Skeletal muscle tissue (tissue), 4 donors: Measurements from ENCODE around the gene COX7A2L. TPM values are rescaled to one million over a fixed set of nuclear protein-coding genes. Genes with fewer than 3 reads are reported as not detected.
"Not testable (repeated sequence)": the region's sequence is repeated elsewhere in the genome, so short reads cannot be mapped to it uniquely, and the experiment has no call there.

ENCODE experiments used
- H3K27ac ChIP-seq: one replicate; pipeline ENCODE4 v1.7.0; 2013; ENCODE audit warnings: mild to moderate bottlenecking, low read depth, low read length, inconsistent platforms
- H3K27me3 ChIP-seq, 3 donors: one replicate each; pipeline ENCODE4 v1.7.0; 2013; ENCODE audit warnings: low read length in 3 of 3; ENCODE audit not compliant: control insufficient read depth in 3 of 3, insufficient read depth in 3 of 3
- H3K36me3 ChIP-seq, 3 donors: one replicate each; pipeline ENCODE4 v1.7.0; 2013; ENCODE audit warnings: low read length in 3 of 3; ENCODE audit not compliant: control insufficient read depth in 3 of 3, insufficient read depth in 3 of 3
- H3K4me1 ChIP-seq, 3 donors: one replicate each; pipeline ENCODE4 v1.7.0; 2013; ENCODE audit warnings: low read length in 3 of 3, mild to moderate bottlenecking in 3 of 3; ENCODE audit not compliant: control insufficient read depth in 3 of 3, insufficient read depth in 3 of 3
- H3K4me3 ChIP-seq, 3 donors: one replicate each; pipeline ENCODE4 v1.7.0; 2013; ENCODE audit warnings: low read length in 3 of 3
- H3K9ac ChIP-seq, 3 donors: one replicate each; pipeline ENCODE4 v1.7.0; 2013; ENCODE audit warnings: low read length in 3 of 3, mild to moderate bottlenecking in 3 of 3, moderate library complexity in 2 of 3, low read depth in 1 of 3
- H3K9me3 ChIP-seq, 3 donors: one replicate each; pipeline ENCODE4 v1.7.0; 2013; ENCODE audit warnings: low read length in 3 of 3; ENCODE audit not compliant: control insufficient read depth in 3 of 3
- total RNA-seq: library from RNA; depleted of rRNA; stranded (reverse); fragments of >200 nt; gene quantifications from one replicate; pipeline ENCODE4 v1.2.3, GENCODE V29; 2014
- donor health status: Osteomylitis.

Gene COX7A2L
- total RNA-seq, 1 donor from 2014 or later: 180 TPM

GRCh38 chr2:42334865-42335264 lies 26.2 kb downstream of the COX7A2L start:
- H3K36me3 ChIP-seq: peaks cover 14 to 33% (median 25%) of the 10 kb centered on the region in 3 donors
- H3K4me3 ChIP-seq, H3K9ac ChIP-seq, H3K4me1 ChIP-seq, H3K27ac ChIP-seq, H3K9me3 ChIP-seq, H3K27me3 ChIP-seq: not testable (repeated sequence)

GRCh38 chr2:42334220-42334619 lies 26.8 kb downstream of the COX7A2L start:
- H3K4me3 ChIP-seq: no peak overlapping the region
- no peaks in the 10 kb centered on the region for H3K4me1 ChIP-seq
- H3K27ac ChIP-seq: no peak overlapping the region
- no peak overlapping the region for H3K9ac ChIP-seq
- H3K9me3 ChIP-seq: no peaks in the 10 kb centered on the region
- H3K36me3 ChIP-seq: peaks cover 16 to 36% (median 27%) of the 10 kb centered on the region in 3 donors
- no peaks in the 10 kb centered on the region for H3K27me3 ChIP-seq

- H3K27me3 ChIP-seq: no peaks in the 10 kb centered on the region
- H3K9ac ChIP-seq: no peak overlapping the region
- H3K9me3 ChIP-seq: no peaks in the 10 kb centered on the region
- peaks cover 16 to 36% (median 27%) of the 10 kb centered on the region in 3 donors for H3K36me3 ChIP-seq
- H3K27ac ChIP-seq: no peak overlapping the region
- no peak overlapping the region for H3K4me3 ChIP-seq
- H3K4me1 ChIP-seq: no peaks in the 10 kb centered on the region
These were observed 27.4 kb downstream of the COX7A2L start for GRCh38 chr2:42333579-42333978.

- Histone ChIP-seq H3K4me1 (no peaks in the 10 kb centered on the region), H3K27me3 (no peaks in the 10 kb centered on the region), H3K4me3 (no peak overlapping the region), H3K9me3 (no peaks in the 10 kb centered on the region), H3K36me3 (peaks cover 14 to 31% (median 21%) of the 10 kb centered on the region in 3 donors), H3K27ac (no peak overlapping the region), H3K9ac (no peak overlapping the region)
These were observed 28.4 kb downstream of the COX7A2L start for GRCh38 chr2:42332575-42332974.

DNA sequence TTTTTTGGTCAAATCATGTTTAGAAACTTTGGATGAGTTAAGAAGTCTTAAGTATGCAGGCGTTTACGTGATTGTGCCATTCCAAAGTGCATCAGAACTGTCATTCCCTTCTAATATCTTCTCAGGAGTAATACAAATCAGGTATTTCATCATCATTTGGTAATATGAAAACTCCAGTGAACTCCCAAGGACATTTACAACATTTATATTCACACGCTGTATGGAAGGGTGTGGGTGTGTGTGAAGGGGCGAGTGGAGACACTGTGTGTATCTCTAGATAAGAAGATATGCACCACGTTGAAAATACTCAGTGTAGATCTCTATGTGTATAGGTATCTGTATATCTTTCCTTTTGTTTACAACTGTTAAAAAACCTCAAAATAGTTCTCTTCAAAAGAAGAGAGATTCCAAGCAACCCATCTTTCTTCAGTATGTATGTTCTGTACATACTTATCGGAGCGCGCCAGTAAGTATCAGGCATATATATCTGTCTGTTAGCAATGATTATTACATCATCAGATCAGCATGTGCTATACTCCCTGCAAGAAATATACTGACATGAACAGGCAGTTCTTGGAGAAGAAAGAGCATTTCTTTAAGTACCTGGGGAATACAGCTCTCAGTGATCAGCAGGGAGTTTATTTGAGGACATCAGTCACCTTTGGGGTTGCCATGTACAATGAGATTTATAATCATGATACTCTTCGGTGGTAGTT lies 29.3 kb downstream of the COX7A2L start:
- Histone ChIP-seq H3K27ac (no peak overlapping the region), H3K4me1 (no peaks in the 10 kb centered on the region), H3K4me3 (no peak overlapping the region), H3K9me3 (no peaks in the 10 kb centered on the region), H3K9ac (no peak overlapping the region), H3K27me3 (no peaks in the 10 kb centered on the region), H3K36me3 (peaks cover 14 to 27% (median 21%) of the 10 kb centered on the region in 3 donors)

GRCh38 chr2:42329736-42330135 lies 31.3 kb downstream of the COX7A2L start:
- Histone ChIP-seq H3K36me3 (peaks cover 11 to 23% (median 21%) of the 10 kb centered on the region in 3 donors), H3K27me3 (no peaks in the 10 kb centered on the region), H3K27ac (no peak overlapping the region), H3K9me3 (no peaks in the 10 kb centered on the region), H3K4me3 (no peak overlapping the region), H3K4me1 (no peaks in the 10 kb centered on the region), H3K9ac (no peak overlapping the region)

- Histone ChIP-seq H3K4me1 (no peaks in the 10 kb centered on the region), H3K27ac (no peak overlapping the region), H3K27me3 (no peaks in the 10 kb centered on the region), H3K4me3 (no peak overlapping the region), H3K36me3 (peaks cover 11 to 22% (median 21%) of the 10 kb centered on the region in 3 donors), H3K9ac (no peak overlapping the region), H3K9me3 (no peaks in the 10 kb centered on the region)
These were observed 32.1 kb downstream of the COX7A2L start for GRCh38 chr2:42328923-42329322.

GRCh38 chr2:42328148-42328833 lies 32.7 kb downstream of the COX7A2L start:
- Histone ChIP-seq H3K27me3 (no peaks in the 10 kb centered on the region), H3K4me1 (no peaks in the 10 kb centered on the region), H3K27ac (no peak overlapping the region), H3K36me3 (peaks cover 11 to 17% (median 17%) of the 10 kb centered on the region in 3 donors), H3K9ac (no peak overlapping the region), H3K9me3 (no peaks in the 10 kb centered on the region), H3K4me3 (no peak overlapping the region)

DNA sequence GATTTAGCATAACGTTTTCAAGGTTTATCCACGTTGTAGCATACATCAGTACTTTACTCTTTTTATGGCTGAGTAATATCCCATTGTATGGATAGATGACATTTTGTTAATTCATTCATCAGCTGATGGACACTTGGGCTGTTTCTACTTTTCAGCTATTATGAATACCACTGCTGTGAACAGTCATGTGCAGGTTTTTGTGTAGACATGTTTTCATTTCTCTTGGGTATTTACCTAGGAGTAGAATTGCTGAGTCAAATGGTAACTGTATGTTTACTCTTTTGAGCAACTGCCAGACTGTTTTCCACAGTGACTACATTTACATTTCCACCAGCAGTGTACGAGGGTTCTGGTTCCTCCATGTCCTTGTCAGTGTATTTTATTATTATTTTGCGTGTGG lies 33.9 kb downstream of the COX7A2L start:
- no peaks in the 10 kb centered on the region for H3K27me3 ChIP-seq
- no peak overlapping the region for H3K4me3 ChIP-seq
- no peak overlapping the region for H3K9ac ChIP-seq
- H3K27ac ChIP-seq: no peak overlapping the region
- H3K36me3 ChIP-seq: peaks cover 5 to 12% (median 8%) of the 10 kb centered on the region in 3 donors
- H3K9me3 ChIP-seq: no peaks in the 10 kb centered on the region
- H3K4me1 ChIP-seq: no peaks in the 10 kb centered on the region

GRCh38 chr2:42325609-42326008 lies 35.4 kb downstream of the COX7A2L start:
- no peaks in the 10 kb centered on the region for H3K27me3 ChIP-seq
- no peak overlapping the region for H3K9ac ChIP-seq
- H3K36me3 ChIP-seq: peaks cover 5 to 8% (median 5%) of the 10 kb centered on the region in 3 donors
- no peak overlapping the region for H3K27ac ChIP-seq
- H3K4me3 ChIP-seq: no peak overlapping the region
- no peaks in the 10 kb centered on the region for H3K4me1 ChIP-seq
- no peaks in the 10 kb centered on the region for H3K9me3 ChIP-seq
